GM23248 (cell line): Measurements from ENCODE around the gene GRM7.

ENCODE experiments used
- EZH2 ChIP-seq: fragments of 200-600 bp; sonication (generic); IDR thresholded peaks from 2 replicates; pipeline ENCODE4 v1.6.1; 2018; ENCODE audit warnings: antibody characterized with exemption, mild to moderate bottlenecking; ENCODE audit not compliant: insufficient read depth, poor library complexity, severe bottlenecking
- EZH2phosphoT487 ChIP-seq: fragments of 200-600 bp; sonication (generic); IDR thresholded peaks from 2 replicates; pipeline ENCODE4 v1.6.1; 2018; ENCODE audit warnings: antibody characterized with exemption, moderate library complexity, mild to moderate bottlenecking, low read depth; ENCODE audit not compliant: insufficient read depth

DNA sequence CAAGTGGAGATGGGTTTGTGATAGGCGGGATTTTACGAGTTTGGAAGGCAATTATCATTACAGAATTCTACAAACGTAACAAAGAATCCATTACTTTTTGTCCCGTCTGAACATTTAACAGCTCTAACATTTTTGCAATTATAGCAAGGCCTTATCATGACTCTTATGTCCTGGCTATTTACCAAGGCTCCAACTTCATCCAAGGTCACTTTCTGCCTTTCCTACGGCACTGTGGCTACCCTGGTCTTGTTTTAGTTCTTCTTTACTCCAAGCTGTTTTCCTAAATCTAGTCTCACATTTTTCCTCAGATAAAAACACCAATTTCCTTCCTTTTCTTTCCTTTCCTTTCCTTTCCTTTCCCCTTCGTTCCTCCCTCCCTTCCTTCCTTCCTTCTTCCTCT, 33.5 kb upstream of the GRM7 start:
- no peak for TF ChIP-seq EZH2phosphoT487
- no peak for TF ChIP-seq EZH2
